OCI-LY7 (cell line): Measurements from ENCODE around the gene HOXC9. TPM values are rescaled to one million over a fixed set of nuclear protein-coding genes. Genes with fewer than 3 reads are reported as not detected.

Experiments
- BruUV-seq: library from RNA; stranded (reverse); fragments of 400-500 nt; replicated peaks from 2 replicates; lab custom pipeline; 2021; lab: Mats Ljungman, UMichigan
- CTCF ChIA-PET: fragments of 300-600 bp; sonication (Branson Sonifier 250); formaldehyde crosslinking; loops from one replicate; lab custom pipeline; 2022; ENCODE audit warnings: antibody characterized with exemption; ENCODE audit not compliant: unreplicated experiment; lab: Charles Lee
- POLR2A ChIA-PET: fragments of 300-600 bp; sonication (Branson Sonifier 250); formaldehyde crosslinking; loops from one replicate; lab custom pipeline; 2022; ENCODE audit warnings: antibody characterized with exemption; lab: Charles Lee
- DNase-seq: peaks from one replicate; pipeline ENCODE4 v3.0.0-alpha.2; 2015; ENCODE audit warnings: low spot score
- H2AFZ ChIP-seq: fragments of 200-600 bp; sonication (generic), shearing (Covaris generic); 2 replicates; pipeline ENCODE4 v1.6.1; 2014; ENCODE audit warnings: mild to moderate bottlenecking, antibody characterized with exemption, low read length, moderate library complexity
- H3K27ac ChIP-seq: fragments of 200-600 bp; sonication (generic); 2 replicates; pipeline ENCODE4 v1.5.1; 2014; ENCODE audit warnings: mixed run types, low read depth, mild to moderate bottlenecking, moderate library complexity, low read length, inconsistent platforms; ENCODE audit not compliant: poor library complexity, severe bottlenecking
- H3K36me3 ChIP-seq: fragments of 200-600 bp; sonication (generic); 2 replicates; pipeline ENCODE4 v1.6.1; 2014; ENCODE audit warnings: mild to moderate bottlenecking, antibody characterized with exemption, low read length, moderate library complexity, mixed read lengths; ENCODE audit not compliant: insufficient read depth
- H3K4me1 ChIP-seq: fragments of 200-600 bp; sonication (generic); 2 replicates; pipeline ENCODE4 v1.5.1; 2014; ENCODE audit warnings: mild to moderate bottlenecking, low read length; ENCODE audit not compliant: insufficient read depth, poor library complexity, severe bottlenecking
- H3K4me2 ChIP-seq: fragments of 200-600 bp; sonication (generic); 2 replicates; pipeline ENCODE4 v1.6.1; 2014; ENCODE audit warnings: mild to moderate bottlenecking, low read length
- H3K4me3 ChIP-seq: fragments of 200-600 bp; sonication (generic); 2 replicates; pipeline ENCODE4 v1.5.1; 2014; ENCODE audit warnings: mild to moderate bottlenecking, low read depth, low read length; ENCODE audit not compliant: poor library complexity, severe bottlenecking
- H3K79me2 ChIP-seq: fragments of 200-600 bp; sonication (generic); 2 replicates; pipeline ENCODE4 v1.6.1; 2016; ENCODE audit warnings: low read depth, mild to moderate bottlenecking, low read length, moderate library complexity, mixed read lengths; ENCODE audit not compliant: insufficient read depth
- H3K9me2 ChIP-seq: fragments of 200-600 bp; sonication (generic); 2 replicates; pipeline ENCODE4 v1.6.1; 2016; ENCODE audit warnings: mild to moderate bottlenecking, low read length, mixed read lengths; ENCODE audit not compliant: insufficient read depth
- H3K9me3 ChIP-seq: fragments of 200-600 bp; sonication (generic); 2 replicates; pipeline ENCODE4 v1.6.1; 2014; ENCODE audit warnings: mild to moderate bottlenecking, mixed run types, low read length, mixed read lengths
- H4K20me1 ChIP-seq: fragments of 200-600 bp; sonication (generic); 2 replicates; pipeline ENCODE4 v1.6.1; 2014; ENCODE audit warnings: mild to moderate bottlenecking, antibody characterized with exemption, low read length, moderate library complexity, mixed read lengths; ENCODE audit not compliant: insufficient read depth
- EZH2phosphoT487 ChIP-seq: fragments of 200-600 bp; sonication (generic); IDR thresholded peaks from 2 replicates; pipeline ENCODE4 v1.6.1; 2018; ENCODE audit warnings: low read depth, borderline replicate concordance, mild to moderate bottlenecking, mixed run types, antibody characterized with exemption, low read length, moderate library complexity, mixed read lengths
- intact Hi-C: fragments of 100-400 bp; cut with micrococcal nuclease; formaldehyde crosslinking; loops from one replicate; pipeline ENCODE4 v1.10.0; 2022; ENCODE audit not compliant: unreplicated experiment
- total RNA-seq, 2 experiments: library from RNA; depleted of rRNA in 1 of 2; stranded (reverse); fragments of >200 nt in 1 of 2; shearing (Covaris generic) in 1 of 2; gene quantifications; 2 replicates each; pipeline ENCODE4 v1.2.3, GENCODE V29; 2014 to 2022
- TF ChIP-seq, protein P1 (sequence below): fragments of 200-600 bp; sonication (generic); conservative IDR thresholded peaks from 2 replicates; pipeline ENCODE4 v1.5.1; 2014; ENCODE audit warnings: mild to moderate bottlenecking, antibody characterized with exemption, low read length, moderate library complexity, mixed read lengths

HOXC9 gene
- total RNA-seq, 2 experiments from 2014 or later = 0.42 TPM; not detected in 1

DNA sequence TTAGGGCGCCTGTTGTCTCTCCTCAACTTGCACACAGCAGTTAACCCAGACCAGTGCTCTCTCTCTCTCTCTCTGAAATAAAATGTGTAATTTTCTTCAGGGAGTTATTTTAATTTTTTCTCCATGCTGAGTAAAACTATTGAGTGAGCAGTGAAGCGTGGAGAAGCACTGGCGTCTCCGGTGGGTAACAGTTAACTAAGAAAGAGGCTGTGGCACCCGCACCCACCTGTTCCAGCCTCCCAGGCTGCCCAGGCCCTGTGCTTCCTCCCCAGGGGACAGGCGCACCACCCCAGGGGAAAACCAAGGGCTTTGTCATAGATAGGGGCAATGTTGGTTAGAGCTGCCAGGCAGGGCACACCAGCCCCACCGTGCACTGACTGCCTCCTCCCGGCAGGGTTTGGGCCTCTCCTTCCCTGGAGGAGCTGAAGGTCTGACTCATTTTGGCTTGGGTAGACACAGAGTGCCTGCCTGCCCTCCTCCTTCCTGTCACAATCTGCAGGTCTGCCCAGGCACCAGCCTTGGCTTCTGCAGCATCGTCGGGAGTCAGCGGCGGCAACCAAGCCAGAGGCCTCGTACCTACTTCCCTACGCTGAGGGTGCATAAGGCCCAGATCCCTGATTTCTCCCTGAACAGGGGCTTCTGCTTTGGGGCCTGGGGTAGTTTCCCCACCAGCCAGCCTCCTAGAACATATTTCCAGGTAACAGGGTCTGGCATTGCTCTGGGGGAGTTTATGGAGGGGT lies 36.8 kb downstream of the HOXC9 start:
- H3K9me3 ChIP-seq = no peaks in the 10 kb centered on the region
- peak overlapping the region; percentile 45 for H3K4me2 ChIP-seq
- H3K4me3 ChIP-seq = no peak overlapping the region
- ChIA-PET CTCF (no interaction called here), POLR2A (interaction anchor here (1.2 to 1.3 kb wide), 3 partner anchors 13 to 152 kb away, joined by 3 to 9 read pairs (median 5); partner anchors contain the start of genes HOXC4 and SMUG1)
- H2AFZ ChIP-seq = peak overlapping the region; percentile 26; the same call in 1 of the 2 replicates
- intact Hi-C loops = no loop called here
- no peaks in the 10 kb centered on the region for H3K36me3 ChIP-seq
- no peak overlapping the region for H3K27ac ChIP-seq
- H3K9me2 ChIP-seq = no peaks in the 10 kb centered on the region
- H3K4me1 ChIP-seq = peaks cover 44% of the 10 kb centered on the region
- no TSS peak for BruUV-seq
- H3K79me2 ChIP-seq = no peaks in the 10 kb centered on the region
- no peak for TF ChIP-seq EZH2phosphoT487
- TF ChIP-seq, protein P1, sequence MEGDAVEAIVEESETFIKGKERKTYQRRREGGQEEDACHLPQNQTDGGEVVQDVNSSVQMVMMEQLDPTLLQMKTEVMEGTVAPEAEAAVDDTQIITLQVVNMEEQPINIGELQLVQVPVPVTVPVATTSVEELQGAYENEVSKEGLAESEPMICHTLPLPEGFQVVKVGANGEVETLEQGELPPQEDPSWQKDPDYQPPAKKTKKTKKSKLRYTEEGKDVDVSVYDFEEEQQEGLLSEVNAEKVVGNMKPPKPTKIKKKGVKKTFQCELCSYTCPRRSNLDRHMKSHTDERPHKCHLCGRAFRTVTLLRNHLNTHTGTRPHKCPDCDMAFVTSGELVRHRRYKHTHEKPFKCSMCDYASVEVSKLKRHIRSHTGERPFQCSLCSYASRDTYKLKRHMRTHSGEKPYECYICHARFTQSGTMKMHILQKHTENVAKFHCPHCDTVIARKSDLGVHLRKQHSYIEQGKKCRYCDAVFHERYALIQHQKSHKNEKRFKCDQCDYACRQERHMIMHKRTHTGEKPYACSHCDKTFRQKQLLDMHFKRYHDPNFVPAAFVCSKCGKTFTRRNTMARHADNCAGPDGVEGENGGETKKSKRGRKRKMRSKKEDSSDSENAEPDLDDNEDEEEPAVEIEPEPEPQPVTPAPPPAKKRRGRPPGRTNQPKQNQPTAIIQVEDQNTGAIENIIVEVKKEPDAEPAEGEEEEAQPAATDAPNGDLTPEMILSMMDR = 0 out of 2 replicates have a peak, but pooled peaks have one; percentile 32
- H4K20me1 ChIP-seq = no peaks in the 10 kb centered on the region
- DNase-seq = peak; percentile 34

DNA sequence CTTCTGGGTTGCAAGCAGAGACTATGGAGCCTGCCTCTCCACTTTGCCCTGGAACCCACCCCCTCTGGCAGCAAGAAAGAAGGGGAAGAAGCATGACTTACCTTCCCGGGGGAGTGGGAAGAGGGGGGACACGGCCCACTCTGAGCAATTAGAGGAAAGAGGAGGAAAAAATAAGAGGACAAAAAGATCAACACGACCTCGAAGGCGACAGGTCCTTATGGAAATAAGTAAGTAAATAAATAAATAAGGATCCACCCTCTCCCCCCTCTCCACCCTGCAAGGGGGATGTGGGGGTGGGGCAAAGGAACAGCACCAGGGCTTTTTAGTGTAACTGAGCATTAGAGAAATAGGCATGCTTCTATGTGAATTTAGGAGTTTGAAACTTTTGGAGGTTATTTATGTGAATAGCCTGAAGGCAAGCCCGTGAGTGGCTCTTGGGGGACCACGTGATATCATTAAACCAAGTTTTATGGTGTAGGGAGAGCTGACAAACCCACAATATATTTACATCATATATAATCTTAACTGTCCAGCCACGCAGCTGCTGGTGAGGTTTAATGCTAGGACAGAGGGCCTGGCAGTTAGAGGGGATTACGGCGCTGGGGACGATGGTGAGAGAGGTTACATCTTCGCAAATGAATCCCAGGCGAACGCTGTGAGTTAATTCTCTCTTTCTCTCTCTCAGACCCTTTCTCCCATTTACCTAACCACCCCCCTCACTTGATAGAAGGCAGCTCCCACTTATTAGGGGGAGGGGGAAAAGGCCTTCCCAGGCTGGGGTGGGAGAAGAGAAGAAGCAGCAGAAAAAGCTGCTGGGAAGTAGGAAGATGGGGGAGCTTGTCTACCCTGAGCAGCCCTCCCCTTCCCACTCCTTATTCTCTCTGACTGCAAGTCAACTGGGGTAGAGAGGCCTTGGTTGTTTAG lies 37.7 kb downstream of the HOXC9 start:
- Histone ChIP-seq H3K27ac (no peak overlapping the region), H3K4me1 (peaks cover 44% of the 10 kb centered on the region), H3K4me3 (no peak overlapping the region), H3K36me3 (no peaks in the 10 kb centered on the region), H3K79me2 (no peaks in the 10 kb centered on the region), H3K4me2 (peak overlapping the region; percentile 45; the same call in 1 of the 2 replicates), H3K9me3 (no peaks in the 10 kb centered on the region), H2AFZ (0 out of 2 replicates have a peak overlapping the region, but pooled peaks have one; percentile 21), H4K20me1 (no peaks in the 10 kb centered on the region), H3K9me2 (no peaks in the 10 kb centered on the region)
- no peak for DNase-seq
- TF ChIP-seq, protein P1 = no peak
- TF ChIP-seq EZH2phosphoT487 = no peak
- ChIA-PET CTCF (no interaction called here), POLR2A (interaction anchor here (1.2 kb wide), 1 partner anchor 152 kb away, joined by 3 read pairs; the partner anchor contains the start of gene SMUG1)
- intact Hi-C loops = no loop called here
- no TSS peak for BruUV-seq
